GM19324 (cell line): ENCODE results near the gene TMIGD1.
"Not testable (repeated sequence)": the region's sequence is repeated elsewhere in the genome, so short reads cannot be mapped to it uniquely, and the experiment has no call there.

Source experiments
- ATAC-seq: cut with Tn5 transposase; IDR thresholded peaks from one replicate; pipeline ENCODE4 v1.9.1; 2021; ENCODE audit warnings: mild to moderate bottlenecking, moderate library complexity; ENCODE audit not compliant: unreplicated experiment, low FRiP score

TMIGD1 gene

DNA sequence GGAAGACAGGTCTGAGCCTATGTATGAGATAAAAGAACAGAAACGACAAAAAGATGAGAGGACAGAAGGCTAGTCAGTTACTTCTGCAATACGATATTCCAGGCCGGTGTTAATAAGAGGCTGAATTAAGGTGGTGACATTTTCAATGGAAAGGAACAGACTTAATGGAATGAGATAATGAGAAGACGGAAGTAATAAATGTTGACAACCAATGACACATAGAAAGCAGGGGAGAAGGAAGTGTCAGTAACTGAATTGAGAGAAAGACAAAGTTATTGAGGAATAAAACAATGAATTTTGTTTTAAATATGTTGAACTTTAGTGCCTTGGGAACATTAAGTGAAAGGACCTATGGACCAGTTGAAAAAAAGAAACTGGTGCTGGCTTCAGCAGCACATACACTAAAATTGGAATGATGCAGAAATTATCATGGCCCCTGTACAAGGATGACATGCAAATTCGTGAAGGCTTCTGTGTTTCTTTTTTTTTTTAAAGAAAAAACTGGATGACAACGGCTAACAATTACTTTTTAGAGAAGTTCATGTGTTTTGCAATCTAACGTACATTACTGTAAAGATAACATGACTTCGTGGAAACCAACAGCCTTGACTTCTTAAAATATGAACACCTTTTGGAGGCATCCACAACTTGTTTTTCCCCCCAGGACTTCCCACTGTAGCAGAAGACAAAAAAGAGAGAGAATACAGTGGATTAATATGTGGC lies 26.4 kb upstream of the TMIGD1 start:
- ATAC-seq: no peak

- no peak for ATAC-seq
Measured at GRCh38 chr17:30358055-30358760, 24.4 kb upstream of the TMIGD1 start.

GRCh38 chr17:30357476-30357875 lies 23.6 kb upstream of the TMIGD1 start:
- ATAC-seq: no peak

DNA sequence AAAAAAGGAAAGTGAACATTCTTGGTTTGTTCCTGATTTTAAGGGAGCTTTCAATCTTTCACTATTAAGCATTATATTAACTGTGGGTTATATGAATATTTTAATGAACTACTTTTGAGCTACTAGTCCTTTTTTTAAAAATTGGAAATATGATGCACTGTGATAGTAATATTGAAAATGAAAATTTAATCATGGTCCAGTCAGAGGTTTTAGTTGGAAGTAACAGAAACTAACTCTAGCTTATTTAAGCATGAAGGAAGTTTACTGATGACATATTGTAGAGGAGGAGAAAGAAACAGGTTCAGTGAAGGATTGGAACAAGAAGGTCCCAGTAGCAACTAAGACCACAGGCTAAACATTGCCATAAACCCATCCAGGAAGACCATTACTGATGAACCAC lies 20.8 kb upstream of the TMIGD1 start:
- no peak for ATAC-seq

GRCh38 chr17:30352240-30352814 lies 18.5 kb upstream of the TMIGD1 start:
- no peak for ATAC-seq

GRCh38 chr17:30351735-30352134 lies 17.9 kb upstream of the TMIGD1 start:
- no peak for ATAC-seq

DNA sequence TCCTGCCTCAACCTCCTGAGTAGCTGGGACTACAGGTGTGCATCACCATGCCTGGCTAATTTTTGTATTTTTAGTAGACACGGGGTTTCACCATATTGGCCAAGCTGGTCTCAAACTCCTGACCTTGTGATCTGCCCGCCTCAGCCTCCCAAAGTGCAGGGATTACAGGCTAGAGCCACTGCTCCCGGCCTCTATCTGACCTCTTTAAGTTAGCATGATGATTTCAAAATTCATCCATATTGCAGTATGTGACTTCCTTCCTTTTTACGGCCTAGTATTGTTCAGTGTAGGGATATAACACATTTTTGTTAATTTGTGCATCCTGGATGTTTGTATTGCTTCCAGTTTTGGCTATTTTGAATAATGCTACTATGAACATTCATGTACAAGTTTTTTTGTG lies 17.4 kb upstream of the TMIGD1 start:
- not testable (repeated sequence) for ATAC-seq

DNA sequence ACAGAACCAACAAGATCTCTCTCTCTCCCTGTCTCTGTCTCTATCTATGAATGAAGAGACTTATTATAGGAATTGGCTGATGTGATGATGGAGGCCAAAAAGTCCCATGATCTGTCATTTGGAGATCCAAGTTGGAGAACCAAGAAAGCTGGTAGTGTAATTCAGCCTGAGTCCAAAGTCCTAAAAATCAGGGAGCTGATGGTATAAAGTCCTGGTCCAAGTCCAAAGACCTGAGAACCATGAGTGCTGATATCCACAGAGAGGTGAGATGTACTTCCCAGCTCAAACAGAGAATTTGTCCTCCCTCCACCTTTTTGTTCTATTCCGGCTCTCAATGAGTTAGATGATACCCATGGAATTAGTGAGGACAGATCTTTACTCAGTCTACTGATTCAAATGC lies 15.4 kb upstream of the TMIGD1 start:
- no peak for ATAC-seq

DNA sequence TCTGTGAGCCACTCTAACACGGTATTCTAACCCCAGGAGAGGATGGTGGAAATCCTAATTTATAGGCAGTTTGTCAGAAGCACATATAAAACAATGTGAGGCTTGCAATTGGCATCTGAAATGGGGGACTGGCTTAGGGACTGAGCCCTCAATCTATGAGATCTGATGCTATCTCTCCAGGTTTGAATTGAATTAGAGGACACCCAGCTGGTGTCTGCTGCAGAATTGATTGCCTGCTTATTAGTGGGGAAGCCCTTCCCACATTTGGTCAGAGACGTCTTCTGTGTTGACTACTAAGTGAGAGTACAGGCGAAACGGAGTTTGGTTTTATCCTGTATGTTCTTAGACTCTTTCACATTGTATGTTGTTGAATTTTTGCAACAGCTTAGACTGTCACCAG lies 13.6 kb upstream of the TMIGD1 start:
- ATAC-seq: no peak

DNA sequence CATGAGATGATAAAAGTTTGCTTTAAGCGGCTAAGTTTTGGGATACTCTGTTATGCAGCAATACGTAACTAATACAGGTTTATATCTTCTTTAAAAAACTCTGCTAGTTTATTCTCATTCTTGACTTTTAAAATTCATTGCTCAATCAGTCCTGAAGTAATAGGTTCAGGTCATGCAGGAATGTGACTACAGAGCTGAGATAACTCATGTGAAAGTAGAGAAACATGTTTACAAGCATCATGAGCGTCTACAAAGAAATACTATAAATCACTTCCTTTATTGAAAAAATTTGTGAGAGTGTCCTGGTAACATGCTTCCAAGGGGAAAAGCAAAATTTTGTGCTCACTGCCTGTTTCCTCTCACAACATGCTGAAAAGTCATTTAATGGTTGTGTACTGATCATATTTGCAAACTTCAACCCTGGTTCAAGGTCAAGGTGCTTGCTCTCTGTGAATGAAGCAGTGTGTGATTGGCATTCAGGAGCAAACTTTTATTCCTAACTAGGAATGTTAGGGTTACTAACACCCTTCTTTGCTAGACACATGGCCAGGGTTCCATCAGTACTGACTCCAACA lies 12.5 kb upstream of the TMIGD1 start:
- no peak for ATAC-seq

DNA sequence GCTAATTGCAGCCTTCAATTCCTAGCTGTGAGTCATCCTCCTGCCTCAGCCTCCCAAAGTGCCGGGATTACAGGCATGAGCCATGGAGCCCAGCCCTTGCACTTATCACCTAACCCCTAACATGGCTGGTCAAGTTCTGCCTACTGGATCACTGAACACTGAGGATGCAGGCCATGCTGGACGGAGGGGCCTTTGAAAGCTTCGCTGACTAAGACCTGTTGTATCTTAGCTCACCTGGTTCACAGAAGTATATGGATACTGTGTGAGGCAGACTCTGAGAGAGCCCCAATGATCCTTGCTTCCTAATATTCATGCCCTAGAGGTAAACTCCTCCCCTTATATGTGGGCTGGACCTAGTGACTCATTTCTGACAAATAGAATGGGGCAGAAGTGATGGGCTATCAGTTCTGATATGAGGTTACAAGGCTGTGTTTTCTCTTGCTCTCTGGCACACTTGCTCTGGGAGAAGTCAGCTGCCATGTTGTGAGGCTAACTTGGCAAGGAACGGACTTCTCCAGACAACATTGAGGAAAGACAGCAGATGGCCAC lies 11.7 kb upstream of the TMIGD1 start:
- ATAC-seq: no peak

DNA sequence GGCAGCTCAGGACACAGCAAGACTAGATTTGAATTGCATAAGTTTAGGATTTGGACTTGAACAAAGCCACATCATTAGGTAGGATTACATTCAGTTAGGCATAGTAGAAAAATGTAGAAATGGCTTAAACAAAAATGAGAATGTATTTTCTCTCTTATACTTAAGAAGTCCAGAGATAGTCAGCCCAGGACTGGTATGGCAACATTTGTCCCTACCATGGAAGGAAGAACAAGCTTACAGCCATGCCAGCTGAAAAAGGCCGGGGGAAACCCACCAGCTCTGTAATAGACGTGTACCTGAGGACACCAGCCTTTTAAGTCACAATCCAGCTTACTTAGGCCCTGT lies 11.2 kb upstream of the TMIGD1 start:
- no peak for ATAC-seq

DNA sequence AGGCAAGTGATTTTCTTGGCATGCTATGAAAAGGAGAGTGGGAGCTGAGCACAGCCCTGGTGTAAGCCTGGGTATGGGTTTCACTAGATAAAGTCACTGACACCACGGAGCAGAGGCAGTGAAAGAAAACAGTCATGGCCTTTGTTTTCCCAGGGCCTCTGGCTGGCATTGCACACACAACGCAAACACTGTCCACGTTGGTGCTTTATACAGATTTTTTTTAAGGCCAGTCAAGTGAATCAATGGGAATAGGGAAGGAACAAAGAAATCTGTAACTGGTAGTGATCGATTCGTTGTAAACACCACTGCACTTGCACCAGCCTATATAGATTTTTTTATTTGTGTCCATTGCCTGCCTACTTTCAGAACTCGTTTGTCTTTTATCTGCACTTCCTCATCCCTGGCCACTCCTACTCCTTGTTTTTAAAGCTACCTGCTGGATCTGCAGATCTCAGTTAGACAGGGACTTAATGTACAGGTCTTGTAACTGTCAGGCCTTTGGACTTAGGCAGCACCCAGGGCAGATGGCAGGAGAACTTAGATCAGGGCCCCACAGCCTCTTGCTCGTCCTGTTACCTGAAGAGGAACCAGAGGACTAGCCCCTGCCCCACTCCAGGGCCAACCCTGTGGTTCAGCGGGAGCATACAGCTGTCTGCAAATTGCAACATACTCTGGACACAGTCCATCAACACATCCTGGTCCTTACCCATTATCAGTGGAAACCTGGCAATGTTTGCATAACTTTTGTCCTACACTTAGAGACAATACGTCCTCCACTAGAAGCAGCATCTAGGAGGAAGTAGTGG lies 10.6 kb upstream of the TMIGD1 start:
- ATAC-seq: no peak

DNA sequence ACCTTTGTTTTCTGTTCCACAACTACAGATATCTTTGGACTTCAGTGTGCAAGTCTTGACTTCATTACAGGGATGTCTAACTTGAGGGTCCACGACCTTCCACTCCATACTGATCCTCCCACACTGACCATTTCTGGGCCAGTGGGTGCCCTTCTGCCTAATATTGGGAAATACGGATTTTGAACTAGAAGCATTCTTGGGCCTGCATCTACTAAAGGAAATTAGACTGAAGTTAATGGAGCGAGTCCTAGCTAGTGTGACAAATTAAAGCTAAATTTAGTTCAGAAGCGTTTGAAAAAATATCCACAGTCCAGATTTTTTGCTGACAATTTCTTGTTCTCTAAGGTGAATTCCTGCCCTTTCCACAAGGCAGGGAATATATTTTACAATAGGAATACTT lies 9.9 kb upstream of the TMIGD1 start:
- ATAC-seq: no peak

DNA sequence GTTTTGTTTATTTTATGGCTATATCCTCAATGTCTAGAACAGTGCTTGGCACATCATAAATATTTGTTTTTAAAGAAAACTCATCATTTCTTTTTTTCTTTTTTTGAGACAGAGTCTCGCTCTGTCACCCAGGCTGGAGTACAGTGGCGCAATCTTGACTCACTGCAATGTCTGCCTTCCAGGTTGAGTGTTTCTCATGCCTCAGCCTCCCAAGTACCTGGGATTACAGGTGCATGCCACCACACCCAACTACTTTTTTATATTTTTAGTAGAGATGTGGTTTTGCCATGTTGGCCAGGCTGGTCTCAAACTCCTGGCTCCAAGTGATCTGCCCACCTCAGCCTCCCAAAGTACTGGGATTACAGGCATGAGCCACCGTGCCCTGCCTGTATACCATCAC lies 9.4 kb upstream of the TMIGD1 start:
- not testable (repeated sequence) for ATAC-seq

DNA sequence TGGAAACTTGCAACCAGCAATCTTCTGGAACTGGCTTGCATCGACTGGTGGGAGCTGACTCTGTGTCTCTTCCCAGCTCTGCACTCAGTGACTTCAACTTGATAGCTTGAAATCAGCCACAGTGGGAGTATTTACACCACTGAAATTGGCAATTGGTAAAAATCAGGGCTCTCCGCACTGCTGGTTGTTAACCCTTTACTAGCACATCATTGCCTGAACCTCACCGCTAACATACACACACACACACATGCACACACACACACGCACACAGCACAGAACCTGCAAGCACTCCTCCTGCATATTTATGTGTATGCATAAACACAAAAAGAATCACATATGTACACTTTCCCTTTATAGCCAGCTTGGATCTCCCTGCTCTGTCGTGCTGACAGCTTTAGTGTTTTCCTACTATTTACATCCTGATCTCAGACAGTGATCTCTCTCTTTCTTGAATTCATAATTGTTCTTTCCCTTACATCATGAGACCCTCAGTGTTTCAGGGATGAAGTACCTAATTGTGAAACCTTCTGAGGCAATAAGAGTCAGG lies 7.9 kb upstream of the TMIGD1 start:
- no peak for ATAC-seq

DNA sequence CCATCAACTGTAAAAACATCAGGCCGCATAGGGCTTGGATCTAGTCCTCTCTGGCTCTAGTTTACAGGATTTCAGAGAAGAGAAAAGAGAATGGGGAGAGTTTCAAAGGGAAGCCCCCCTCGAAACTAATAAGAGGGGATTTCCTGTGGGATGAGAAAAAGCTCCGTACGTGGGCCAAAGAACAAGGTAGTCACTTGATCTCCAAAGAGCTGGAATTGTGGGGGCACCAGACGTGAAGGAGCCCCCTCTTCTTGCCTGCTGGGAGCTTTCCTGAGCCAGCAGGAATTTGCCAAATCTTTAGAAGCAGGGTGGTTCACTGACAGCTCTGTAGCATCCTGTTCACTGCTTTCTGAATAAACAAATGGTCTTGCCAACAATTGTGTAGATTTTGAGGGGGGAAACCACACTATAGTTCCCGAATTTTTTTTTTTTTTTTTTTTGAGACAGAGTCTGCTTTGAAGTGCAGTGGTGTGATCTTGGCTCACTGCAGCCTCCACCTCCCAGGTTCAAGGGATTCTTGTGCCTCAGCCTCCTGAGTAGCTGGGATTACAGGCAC lies 7.0 kb upstream of the TMIGD1 start:
- no peak for ATAC-seq

DNA sequence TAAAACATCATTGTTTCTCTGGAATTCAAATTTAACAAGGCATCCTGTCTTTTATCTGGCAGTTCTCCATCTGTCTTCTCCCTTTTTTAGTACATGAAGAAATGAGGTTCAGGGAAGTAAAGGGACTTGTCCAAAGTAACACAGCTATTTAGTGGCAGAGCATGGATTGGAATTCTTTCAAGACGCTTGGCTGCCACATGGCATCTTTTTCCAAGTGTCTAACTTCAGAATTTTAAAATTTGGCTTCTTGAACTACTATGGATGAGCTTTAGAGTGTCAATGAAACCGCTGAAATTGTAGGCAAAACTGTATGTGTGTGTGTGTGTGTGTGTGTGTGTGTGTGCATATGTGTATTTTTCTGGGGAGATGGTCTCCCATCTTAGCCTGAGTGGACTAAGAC lies 5.2 kb upstream of the TMIGD1 start:
- ATAC-seq: no peak

DNA sequence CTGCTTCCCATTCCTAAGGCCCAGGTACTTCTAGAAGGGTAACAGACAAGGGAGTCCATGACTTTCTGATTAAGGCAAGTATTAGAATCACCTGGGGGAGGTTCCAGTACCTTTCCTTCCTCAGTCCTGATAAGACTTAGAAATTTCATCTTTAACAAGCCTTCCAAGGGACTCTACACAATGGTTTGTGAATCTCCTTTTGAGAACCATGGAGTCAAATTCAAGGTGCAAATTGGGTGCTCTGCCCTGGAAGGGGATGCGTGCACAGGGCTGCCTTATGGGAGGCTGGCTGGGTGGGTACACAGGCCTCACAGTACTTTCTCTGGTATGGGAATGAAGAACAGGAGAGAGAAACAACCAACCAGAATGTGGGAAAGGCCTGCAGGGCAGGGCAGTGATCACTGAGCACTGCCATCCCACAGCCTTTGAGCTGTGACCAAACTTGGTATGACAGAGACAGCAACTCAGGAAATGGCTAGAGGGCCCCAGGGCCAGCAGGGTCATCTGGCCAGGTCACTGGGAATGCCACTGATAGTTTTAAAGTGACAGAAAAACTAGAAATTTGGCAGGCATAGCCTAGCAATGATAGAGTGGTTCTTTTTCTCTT lies 3.6 kb upstream of the TMIGD1 start:
- ATAC-seq: no peak
